ENCODE data around the gene PPFIBP2. TPM values are rescaled to one million over a fixed set of nuclear protein-coding genes. Genes with fewer than 3 reads are reported as not detected.

Gene PPFIBP2
- total RNA-seq, 1 experiment from 2014 or later, result 1.2 TPM

DNA sequence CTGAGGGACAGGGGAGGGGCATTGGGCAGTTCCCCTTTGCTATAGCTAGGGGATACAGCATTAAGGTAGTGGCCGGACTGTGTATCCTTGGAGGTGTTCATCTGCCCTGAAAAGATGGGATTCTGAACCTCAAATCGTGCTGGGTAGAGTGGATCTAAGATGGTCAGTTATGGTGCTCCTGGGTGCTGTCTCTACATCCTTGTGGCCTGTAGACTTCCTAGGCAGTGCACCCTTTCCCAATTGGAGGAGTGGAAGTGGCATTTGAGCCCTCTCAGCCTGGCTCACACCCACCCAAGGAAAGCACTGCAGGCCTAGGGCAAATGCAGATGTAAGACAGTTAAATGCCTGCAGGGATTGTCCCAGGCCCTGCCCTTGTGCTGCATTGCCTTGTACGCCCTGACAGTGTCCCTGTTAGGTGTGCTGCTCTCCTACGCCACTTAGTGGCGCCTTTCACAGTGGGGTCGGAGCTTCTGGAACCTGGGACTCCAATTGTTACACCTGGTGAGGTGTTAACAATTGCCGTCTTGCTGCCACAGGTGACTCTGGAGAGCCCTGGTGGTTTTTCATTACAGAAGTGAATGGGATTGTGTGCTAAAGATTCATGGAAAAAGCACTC is 35.0 kb downstream of the PPFIBP2 start:
- no peak for DNase-seq (ENCODE audit: low read depth)

DNA sequence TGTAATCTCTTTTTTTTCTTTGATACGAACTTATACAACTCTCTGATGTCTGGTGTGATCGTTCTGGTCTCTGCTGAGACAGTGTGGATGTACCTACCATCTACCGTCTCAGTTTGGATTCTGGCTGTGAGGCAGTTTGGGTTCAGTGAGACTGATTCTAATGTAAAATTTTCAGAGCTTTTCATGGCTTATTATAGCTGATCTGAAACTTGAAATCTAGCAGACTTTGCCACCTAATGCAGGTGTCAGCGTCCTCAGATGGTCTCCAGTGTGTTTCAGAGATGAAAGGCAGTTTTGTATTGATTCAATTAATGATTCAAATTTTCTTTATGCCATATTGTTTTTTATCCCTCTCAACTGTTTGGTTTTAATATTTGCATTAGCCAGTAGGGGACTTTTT is 35.9 kb downstream of the PPFIBP2 start:
- no peak for DNase-seq (ENCODE audit: low read depth)

DNA sequence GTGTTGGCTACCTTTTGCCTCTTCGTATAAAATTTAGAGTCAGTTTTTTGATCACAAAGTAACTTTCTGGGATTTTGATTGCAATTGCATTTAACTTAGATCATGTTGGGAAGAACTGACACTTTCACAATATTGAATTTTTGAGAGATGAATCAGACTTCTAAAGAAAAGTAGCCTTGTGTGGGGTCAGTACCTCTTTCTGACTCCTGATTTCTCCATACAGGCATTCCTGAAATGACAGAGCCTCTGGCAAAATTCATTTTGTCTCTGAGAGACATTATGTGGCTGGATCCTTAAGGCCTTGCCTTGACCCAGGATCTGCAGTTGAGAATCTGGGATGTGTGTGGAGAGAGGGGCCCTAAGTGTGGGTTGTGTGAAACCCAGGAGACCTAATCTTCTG is 37.8 kb downstream of the PPFIBP2 start:
- DNase-seq (ENCODE audit: low read depth), result peak; percentile 58

DNA sequence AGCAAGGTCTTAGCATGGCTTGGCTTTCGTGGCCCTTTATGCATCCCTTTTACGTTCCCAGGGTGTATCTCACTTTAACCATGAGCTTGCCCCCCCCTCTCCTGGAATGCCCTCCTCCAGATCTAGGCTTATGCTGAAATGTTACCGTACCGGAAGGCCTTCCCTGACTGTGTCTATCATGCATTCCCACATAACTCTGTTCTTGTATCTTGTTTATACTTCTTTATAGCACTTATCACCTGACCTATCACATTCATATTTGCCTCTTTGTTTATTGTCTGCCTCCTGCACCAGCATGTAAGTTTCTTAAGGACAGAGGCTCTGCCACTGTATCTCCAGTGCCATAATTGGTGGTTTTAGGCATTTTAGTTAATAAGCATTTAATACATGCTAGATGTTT is 38.9 kb downstream of the PPFIBP2 start:
- no peak for DNase-seq (ENCODE audit: low read depth)

DNA sequence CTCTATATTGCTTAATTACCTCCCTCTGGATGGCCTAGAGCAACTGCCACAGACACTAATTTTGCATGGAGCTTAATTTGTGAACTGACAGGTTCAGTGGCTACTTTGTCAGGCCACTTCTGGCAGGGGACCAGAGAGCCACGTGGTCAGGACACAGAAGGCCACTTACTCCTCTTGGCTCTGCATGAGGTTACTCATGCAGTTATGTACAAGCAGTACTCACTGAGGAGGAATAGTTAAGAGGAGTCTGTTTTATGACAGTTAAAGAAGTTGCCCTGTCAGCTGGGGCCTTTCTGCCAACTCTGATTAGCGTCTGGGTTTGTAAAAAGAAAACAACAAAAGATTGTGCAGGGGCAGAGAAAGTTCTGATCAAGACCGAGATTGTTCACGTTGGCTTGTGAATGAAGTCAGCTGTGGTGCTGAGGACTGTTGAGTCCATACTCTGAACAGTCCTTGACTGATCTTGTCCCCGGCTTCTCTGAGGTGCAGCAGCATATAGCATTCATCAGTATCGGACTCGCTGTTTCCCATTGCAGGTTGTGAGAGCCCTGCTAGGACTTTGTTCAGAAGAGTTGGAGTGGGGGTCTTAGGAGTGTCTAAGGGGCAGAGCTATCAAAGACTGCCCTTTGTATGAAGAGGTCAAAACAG is 41.4 kb downstream of the PPFIBP2 start:
- no peak for DNase-seq (ENCODE audit: low read depth)

DNA sequence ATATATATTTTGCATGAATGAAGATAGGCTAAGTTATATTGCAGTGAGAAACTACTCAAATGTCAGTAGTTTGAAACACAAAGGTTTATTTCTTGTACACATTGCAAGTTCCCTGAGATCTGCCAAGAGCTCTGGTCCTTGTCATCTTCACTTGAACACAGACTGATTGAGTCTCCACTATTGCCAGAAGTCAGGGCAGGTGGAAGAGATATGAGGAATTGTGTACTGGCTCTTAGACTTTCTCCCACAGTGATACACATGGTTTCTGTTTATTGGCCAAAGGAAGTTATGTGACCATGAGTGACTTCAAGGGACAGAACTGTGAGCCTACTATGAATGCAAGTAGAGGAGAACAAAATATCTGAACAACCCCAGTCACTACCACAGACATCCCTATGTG is 44.2 kb downstream of the PPFIBP2 start:
- no peak for DNase-seq (ENCODE audit: low read depth)

DNA sequence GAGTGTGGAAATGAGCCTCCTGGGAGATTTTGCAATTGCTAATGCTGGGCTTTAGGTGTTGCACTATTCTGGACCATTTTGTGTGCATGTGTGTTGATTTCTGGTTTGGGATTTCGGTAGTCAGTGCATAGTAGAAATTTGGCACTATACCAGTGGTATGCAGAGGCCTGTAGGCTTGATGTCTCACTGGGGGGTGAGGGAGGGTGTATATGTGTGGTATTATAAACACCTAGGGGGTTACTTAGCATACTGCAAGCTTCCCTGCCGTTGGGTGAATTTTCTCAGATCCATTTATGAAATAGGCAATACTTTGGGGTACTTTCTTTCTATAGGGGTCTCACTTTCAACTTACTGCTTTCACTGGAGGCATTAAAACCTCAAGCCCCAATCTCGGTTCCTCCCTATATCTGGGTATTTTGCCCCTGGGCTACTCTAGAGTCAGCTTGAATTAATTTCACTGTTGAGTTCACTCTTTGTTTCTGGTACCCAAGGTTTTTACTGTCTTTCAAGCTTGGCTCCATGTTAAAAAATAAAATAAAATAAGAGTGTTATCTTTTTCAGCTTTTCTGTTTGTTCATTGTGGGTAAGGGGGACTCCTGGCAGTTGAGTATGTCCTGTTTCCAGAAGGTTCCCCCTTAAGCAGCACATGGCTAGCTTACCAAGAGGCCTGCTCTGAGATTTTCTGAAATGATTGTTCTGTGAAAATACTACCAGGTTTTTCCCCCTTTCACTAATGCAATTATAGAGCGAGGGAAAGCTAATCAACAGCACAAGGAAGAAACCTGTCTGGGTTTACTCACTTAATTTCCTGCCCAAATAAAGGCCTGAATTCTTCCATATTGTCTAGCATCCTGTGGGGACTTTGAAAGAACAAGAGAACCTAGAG is 45.8 kb downstream of the PPFIBP2 start:
- no peak for DNase-seq (ENCODE audit: low read depth)

DNA sequence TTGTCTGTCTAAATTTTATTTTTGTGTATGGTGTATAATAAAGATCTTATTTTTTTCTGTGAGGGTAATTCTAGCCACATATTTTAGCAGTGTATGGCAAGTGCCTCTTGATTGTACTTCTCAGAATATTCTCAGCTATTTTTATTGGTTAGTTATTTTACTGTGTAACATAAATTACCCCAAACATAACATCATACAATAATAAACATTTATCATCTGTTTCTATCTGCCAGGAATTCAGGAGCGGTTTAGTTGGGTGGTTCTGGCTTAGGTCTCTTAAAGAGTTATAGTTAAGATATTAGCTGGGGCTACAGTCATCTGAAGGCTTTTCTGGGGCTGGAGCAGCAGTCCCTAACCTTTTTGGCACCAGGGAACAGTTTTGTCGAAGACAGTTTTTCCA is 47.8 kb downstream of the PPFIBP2 start:
- DNase-seq (ENCODE audit: low read depth), result no peak

DNA sequence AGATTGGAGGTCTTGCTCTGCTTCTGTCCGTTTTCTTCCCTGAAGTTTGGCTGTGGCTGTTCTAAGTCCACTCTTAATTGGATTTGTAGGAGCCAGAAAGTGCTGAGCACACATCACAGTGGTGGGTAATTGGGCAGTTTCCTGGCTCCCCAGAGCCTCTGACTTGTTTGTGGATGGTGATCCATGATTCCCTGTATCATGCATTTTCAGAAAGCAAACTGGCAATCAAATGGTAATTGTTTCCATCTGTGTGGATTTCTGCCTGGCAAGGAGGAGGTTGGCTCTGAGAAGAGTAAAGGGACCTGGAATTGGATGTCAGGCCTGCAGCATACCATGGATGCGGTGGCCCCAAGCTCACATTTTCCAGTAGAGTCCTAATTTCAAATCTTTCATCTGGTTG is 49.5 kb downstream of the PPFIBP2 start:
- no peak for DNase-seq (ENCODE audit: low read depth)

DNA sequence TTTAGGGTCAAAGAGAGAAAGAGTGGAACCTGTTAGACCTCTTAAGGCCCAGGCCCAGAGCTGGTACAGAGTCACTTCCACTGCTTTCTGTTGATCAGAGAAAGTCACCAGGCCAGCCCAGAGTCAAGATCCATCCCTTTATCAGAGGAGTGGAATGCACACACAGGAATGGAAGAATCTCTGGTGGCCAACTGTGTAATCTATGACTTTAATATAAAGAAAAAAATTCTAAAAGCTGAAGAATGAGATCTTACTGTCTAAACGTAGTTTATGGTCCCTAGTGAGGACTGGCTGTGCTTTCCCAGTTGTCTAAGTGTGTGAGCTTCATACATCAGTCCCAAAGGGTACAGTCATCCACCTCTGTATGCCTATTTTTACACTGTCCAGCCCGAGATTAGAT is 51.0 kb downstream of the PPFIBP2 start:
- no peak for DNase-seq (ENCODE audit: low read depth)

DNA sequence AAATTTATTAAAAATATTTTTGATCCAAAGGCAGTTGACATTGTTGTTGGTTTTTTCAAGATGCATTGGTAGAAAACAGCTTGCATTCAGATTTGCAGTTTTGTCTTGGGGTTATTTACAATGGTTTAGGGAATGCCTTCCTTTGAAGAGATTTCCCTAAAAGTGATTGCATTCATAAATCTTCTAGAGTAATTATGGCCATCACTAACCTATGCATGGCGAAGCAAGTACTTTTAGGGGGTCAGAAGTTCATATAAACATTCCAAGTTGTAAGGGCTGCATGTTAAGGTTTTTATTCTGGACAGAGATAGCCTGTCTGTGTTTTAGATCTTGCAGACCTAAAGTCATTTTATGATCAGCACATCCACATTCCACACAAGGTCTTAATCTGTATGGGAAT is 53.5 kb downstream of the PPFIBP2 start:
- no peak for DNase-seq (ENCODE audit: low read depth)

DNA sequence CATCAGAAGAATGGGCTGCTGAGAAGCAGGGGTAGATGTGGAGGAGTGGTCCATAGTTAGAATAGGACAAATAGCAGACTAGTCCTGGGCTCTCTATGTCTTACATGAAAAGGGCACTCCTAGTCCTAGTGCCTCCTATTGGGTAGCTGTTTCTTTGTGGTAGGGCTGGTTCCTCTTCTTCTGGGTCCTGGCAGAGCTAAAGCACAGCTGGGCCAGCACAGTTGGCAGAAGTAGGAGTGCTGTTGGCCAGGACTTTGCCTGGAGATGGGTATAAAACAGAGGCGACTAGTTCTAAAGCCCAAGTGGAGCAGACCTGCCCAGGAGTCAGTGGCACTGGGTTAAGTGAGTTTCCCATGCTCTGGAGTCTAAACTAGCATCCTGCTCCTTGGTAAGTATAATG is 55.2 kb downstream of the PPFIBP2 start:
- no peak for DNase-seq (ENCODE audit: low read depth)

DNA sequence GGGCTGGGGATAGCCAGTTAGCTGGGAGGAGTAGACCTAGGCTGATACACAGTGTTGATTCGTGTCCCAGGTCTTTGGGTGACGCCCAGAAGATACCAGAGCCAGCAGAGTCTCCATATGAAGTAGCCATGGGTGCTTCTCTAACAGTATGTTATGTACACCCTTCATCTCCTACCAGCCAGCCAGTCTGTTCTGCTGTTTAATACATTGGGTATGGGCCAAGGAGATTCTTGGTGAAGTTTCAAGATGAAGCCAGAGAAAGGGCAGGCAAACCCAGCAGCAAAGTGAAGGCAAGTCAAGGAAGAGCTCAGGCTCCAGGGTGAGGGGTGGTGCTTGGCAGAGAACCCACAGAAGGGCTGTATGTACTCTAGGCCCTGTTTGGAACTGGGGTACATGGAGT is 56.4 kb downstream of the PPFIBP2 start:
- no peak for DNase-seq (ENCODE audit: low read depth)

DNA sequence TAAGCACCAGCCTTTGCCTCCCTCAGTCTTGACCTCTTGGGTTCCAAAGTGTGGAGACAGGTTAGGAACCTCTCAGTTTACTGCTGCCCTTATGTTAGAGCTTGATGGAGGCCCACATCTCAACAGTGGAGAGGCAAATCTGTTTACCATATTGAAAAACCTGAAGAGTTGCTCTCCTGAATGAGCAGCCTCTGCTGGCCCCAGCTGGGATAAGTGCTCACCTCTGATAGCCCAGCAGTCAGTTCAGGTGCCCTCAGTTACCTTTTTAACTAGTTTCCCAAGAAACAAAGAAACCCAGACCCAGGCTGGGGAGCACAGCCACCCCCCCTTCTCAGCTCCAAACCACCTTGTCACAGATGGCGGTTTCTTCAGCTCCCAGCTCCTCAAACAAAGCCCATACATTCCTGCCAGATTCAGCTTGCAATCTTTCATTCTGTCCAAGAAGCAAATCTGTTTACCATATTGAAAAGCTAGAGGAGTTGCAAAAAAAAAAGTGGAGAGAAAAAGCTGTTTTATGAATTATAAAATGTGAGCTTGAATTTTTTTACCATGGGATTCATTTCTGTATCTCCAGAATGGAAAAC is 57.2 kb downstream of the PPFIBP2 start:
- DNase-seq (ENCODE audit: low read depth), result no peak

DNA sequence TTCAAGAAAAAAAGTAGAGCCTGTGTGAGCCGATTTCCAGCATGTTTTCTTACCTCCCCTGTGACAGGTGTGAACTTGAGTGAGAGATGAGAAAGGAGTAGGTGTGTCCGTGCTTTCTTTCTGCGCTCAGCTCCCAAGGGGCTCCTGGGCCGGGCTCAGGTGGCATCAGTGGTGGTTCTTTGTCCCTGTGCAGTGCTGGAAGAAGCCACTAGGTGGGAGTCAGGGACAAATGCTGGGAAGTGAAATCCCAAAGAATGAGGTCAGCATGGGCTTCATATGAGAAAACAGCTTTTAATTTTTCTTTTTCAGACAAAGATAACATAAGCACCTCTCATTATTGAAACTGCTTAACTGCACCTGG is 57.8 kb downstream of the PPFIBP2 start:
- DNase-seq (ENCODE audit: low read depth), result peak; percentile 61

DNA sequence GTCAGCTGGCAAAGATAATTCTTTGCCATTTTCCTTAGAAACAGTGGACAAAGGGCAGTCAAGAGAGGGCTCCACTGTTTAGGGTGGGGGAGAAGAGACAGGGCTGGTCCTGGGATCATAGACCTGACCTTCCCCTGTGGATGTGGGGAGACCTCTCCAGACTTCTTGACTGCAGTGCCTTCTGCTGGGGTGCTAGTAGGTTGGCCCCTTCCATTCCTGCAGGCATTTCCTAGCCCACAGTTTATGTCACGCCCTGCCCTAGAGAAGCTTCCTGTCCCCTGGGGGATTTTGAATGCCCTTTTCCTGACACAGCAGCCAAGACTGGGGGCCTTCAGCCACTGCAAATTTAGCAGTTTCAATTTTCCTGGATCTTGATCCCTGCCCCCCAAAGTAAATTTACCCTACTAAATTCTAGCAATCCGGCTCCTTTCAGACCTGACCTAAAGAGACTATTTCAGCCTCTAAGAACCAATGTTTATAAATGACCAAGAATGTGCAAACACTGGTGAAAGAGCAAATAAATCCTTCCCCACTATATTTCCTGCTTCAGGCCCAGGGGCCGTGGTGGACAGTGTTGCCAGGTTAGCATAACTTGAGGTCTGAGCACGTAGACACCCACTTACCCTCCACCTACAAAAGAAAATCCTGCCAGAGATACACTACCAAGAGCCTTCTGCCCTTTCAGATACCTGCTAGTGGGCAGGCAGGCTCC is 58.4 kb downstream of the PPFIBP2 start:
- no peak for DNase-seq (ENCODE audit: low read depth)

DNA sequence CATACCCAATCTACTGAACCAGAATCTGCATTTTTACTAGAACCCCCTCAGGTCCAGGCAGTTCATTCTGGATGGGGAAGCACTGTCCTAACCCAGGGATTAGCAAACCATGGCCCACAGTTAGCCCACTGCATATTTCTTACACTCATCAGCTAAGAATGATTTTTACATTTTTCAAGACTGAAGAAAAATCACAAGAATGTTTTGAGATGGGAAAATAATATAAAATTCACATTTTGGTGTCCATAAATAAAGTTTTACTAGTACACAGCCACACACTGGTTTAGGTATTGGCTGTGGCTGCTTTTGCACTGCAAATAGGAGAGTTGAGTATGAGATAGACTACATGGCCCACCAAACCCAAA is 59.4 kb downstream of the PPFIBP2 start:
- DNase-seq (ENCODE audit: low read depth), result no peak

DNA sequence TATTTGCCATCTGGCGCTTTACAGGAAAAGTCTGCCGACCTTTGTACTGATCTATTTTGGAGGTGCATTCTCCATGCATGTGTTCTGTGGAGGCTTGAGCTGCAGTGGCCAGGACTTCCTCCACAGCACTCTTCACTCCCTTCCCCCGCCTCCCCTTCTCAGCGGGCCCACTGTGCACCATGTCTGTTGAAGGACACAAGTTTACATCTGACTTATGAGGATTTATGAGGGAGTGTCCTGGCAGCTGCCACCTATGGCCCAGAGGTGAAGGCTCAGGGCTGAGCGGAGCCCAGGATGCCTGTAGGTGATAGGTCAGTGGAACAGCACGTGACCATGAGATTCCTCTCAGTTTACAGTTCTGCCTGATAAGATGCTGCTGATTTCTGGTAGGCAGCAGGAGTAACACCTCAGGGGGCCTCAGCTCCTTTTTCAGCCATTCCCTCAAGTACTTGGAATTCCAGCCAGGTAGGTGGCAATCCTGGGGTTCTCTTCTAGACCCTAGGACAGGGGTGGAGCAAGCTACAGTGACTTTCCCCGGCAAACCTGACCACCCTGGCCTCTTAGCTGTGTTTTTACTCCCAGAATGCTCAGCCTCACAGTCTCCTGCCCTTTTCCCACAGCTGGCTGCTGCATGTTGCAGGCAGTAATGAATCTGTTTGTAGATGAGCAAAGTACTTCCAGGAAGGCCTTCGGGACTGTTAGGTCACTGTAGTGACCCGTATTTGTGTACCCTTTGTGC is 59.9 kb downstream of the PPFIBP2 start:
- no peak for DNase-seq (ENCODE audit: low read depth)

DNA sequence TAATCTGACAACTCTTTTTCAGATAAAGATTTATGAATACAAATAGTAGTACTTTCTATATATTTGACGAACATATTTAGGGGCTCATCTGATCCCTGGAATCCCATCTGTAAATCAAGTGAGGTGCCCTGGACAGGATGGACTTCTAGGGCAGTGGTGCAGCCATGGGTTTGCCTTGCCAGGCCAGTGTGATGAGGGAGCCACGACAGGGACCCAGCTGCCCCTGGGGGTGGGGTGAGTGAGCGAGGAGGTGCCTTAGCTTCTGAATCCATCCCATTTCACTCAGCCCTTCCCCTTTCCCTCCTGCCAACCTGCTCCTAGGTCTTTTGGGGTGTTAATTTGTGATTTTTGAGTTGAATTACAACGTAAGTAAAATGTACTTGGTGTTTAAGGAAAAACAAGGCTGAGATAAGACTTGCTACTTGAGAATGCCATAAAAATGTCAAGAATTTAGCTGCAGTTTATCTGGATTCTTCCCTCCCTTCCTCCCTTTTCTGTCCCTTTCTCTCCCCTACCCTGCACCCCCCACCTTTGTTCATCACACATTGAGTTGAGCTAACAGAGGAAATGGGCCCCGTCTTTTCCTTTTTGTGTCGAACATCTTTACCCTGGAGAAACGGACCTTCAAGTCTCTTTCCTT is 60.8 kb downstream of the PPFIBP2 start:
- DNase-seq (ENCODE audit: low read depth), result no peak

Measured in HT1080 (cell line).